HL-60 (cell line): Measurements from ENCODE around the gene PAX5.
"Not testable (repeated sequence)": the region's sequence is repeated elsewhere in the genome, so short reads cannot be mapped to it uniquely, and the experiment has no call there.

Experiments
- DNase-seq, 2 experiments: peaks; one replicate each; pipeline ENCODE4 v3.0.0-alpha.2; 2010 to 2020; ENCODE audit warnings: low read depth in 1 of 2, low spot score in 1 of 2
- H3K27ac ChIP-seq: fragments of 250-450 bp; sonication (Bioruptor Pico); replicated peaks from 2 replicates; pipeline ENCODE4 v1.5.1; 2020; ENCODE audit warnings: mild to moderate bottlenecking, moderate library complexity
- H3K27me3 ChIP-seq: fragments of 250-450 bp; sonication (Bioruptor Pico); 2 replicates; pipeline ENCODE4 v1.5.1; 2021; ENCODE audit warnings: mild to moderate bottlenecking, moderate library complexity; ENCODE audit not compliant: insufficient read depth, poor library complexity, severe bottlenecking
- H3K4me3 ChIP-seq: replicated peaks from 2 replicates; pipeline ENCODE4 v1.5.1; 2011; ENCODE audit warnings: mild to moderate bottlenecking, control low read depth, low read length; ENCODE audit not compliant: insufficient read depth
- GABPA ChIP-seq: IDR thresholded peaks from 2 replicates; pipeline ENCODE4 v1.6.1; 2012; ENCODE audit warnings: low read depth
- POLR2AphosphoS5 ChIP-seq: IDR thresholded peaks from 2 replicates; pipeline ENCODE4 v1.6.1; 2012; ENCODE audit warnings: low read depth
- REST ChIP-seq: IDR thresholded peaks from 2 replicates; pipeline ENCODE4 v1.6.1; 2012; ENCODE audit warnings: low read depth; ENCODE audit not compliant: insufficient replicate concordance
- SPI1 ChIP-seq: IDR thresholded peaks from 2 replicates; pipeline ENCODE4 v1.6.1; 2012; ENCODE audit warnings: low read depth, mild to moderate bottlenecking, borderline replicate concordance
- TF ChIP-seq, protein P1 (sequence below): IDR thresholded peaks from one replicate; pipeline ENCODE4 v1.5.1; 2011; ENCODE audit warnings: low read length, control low read depth, inconsistent platforms; ENCODE audit not compliant: insufficient read depth

Gene PAX5

DNA sequence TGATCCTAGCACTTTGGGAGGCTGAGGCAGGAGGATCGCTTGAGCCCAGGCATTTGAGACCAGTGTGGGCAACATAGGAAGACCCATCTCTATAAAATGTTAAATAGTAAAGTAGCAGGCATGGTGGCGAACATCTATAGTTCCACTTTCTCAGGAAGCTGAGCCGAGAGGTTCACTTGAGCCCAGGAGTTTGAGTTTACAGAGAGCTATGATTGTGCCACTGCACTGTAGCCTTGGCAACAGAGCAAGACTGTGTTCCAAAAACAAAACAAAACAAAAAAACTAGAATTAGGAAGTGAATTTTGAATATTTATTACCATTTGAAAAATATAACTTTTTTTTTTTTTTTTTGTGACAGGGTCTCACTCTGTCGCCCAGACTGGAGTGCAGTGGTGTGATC, 26.8 kb upstream of the PAX5 start:
- DNase-seq: no peak
- TF ChIP-seq REST (no peak), SPI1 (no peak), GABPA (no peak), POLR2AphosphoS5 (no peak)
- TF ChIP-seq, protein P1, sequence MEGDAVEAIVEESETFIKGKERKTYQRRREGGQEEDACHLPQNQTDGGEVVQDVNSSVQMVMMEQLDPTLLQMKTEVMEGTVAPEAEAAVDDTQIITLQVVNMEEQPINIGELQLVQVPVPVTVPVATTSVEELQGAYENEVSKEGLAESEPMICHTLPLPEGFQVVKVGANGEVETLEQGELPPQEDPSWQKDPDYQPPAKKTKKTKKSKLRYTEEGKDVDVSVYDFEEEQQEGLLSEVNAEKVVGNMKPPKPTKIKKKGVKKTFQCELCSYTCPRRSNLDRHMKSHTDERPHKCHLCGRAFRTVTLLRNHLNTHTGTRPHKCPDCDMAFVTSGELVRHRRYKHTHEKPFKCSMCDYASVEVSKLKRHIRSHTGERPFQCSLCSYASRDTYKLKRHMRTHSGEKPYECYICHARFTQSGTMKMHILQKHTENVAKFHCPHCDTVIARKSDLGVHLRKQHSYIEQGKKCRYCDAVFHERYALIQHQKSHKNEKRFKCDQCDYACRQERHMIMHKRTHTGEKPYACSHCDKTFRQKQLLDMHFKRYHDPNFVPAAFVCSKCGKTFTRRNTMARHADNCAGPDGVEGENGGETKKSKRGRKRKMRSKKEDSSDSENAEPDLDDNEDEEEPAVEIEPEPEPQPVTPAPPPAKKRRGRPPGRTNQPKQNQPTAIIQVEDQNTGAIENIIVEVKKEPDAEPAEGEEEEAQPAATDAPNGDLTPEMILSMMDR: no peak
- no peaks in the 10 kb centered on the region for H3K27me3 ChIP-seq
- no peak overlapping the region for H3K4me3 ChIP-seq
- H3K27ac ChIP-seq: no peak overlapping the region

GRCh38 chr9:37056046-37056920, 22.2 kb upstream of the PAX5 start:
- DNase-seq: no peak
- no peak overlapping the region for H3K27ac ChIP-seq
- H3K4me3 ChIP-seq: no peak overlapping the region
- TF ChIP-seq SPI1 (no peak), REST (no peak), POLR2AphosphoS5 (no peak)
- TF ChIP-seq, protein P1: no peak
- peaks cover 3% of the 10 kb centered on the region for H3K27me3 ChIP-seq

DNA sequence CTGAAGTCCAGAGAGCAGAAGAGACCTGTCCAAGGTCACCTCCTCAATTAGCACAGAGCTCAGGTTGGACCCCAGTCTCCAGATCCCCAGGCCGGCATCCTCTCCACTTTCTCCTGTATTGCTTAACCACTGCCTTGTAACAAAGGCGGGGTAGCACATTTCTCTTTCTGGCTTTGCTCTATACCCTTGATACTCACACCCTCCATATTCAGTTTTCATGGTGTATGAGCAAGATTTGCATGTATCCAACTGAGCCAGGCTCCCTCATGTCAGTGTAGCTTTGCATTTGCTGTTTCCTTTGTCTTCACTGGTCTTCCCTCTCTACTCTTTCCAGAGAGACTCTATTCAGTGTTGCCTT, 20.3 kb upstream of the PAX5 start:
- H3K4me3 ChIP-seq, H3K27ac ChIP-seq, DNase-seq, H3K27me3 ChIP-seq: not testable (repeated sequence)

- Histone ChIP-seq H3K4me3 (no peak overlapping the region), H3K27ac (no peak overlapping the region), H3K27me3 (peaks cover 7% of the 10 kb centered on the region)
- no peak for DNase-seq
- TF ChIP-seq GABPA (no peak), SPI1 (no peak), REST (no peak), POLR2AphosphoS5 (no peak)
- TF ChIP-seq, protein P1: no peak
Observed at GRCh38 chr9:37053684-37054362, 19.8 kb upstream of the PAX5 start.
